Vagina (tissue), 2 donors: ENCODE data around the gene FHIT.

ENCODE experiments used
- CTCF ChIP-seq, 3 experiments: fragments of 450-650 bp in 2 of 3; fragments of 200-600 bp in 1 of 3; sonication (generic) in 1 of 3; IDR thresholded peaks; one replicate each; pipeline ENCODE4 v1.5.1; 2017 to 2019; ENCODE audit warnings: antibody characterized with exemption in 3 of 3, mild to moderate bottlenecking in 2 of 3, moderate library complexity in 2 of 3
- POLR2A ChIP-seq, 2 donors: fragments of 450-650 bp; IDR thresholded peaks; one replicate each; pipeline ENCODE4 v1.6.1; 2017; ENCODE audit warnings: antibody characterized with exemption in 2 of 2, mild to moderate bottlenecking in 2 of 2, moderate library complexity in 2 of 2
- POLR2AphosphoS5 ChIP-seq, 2 donors: sonication (generic); formaldehyde crosslinking; IDR thresholded peaks; one replicate each; pipeline ENCODE4 v1.9.0; 2017; ENCODE audit warnings: antibody characterized with exemption in 2 of 2, mild to moderate bottlenecking in 2 of 2, low read depth in 1 of 2; ENCODE audit not compliant: insufficient read depth in 1 of 2

GRCh38 chr3:60497902-60498301 lies 753.4 kb downstream of the FHIT start:
- TF ChIP-seq CTCF (IDR thresholded peaks at IDR 0.05) (no peak), POLR2AphosphoS5 (IDR thresholded peaks at IDR 0.05; ENCODE audit: insufficient read depth in 1 of 2, low read depth in 1 of 2) (no peak), POLR2A (IDR thresholded peaks at IDR 0.05) (no peak)
